ENCODE results near the gene RAB4B.
"Not testable (repeated sequence)": the region's sequence is repeated elsewhere in the genome, so short reads cannot be mapped to it uniquely, and the experiment has no call there.

The RAB4B gene

GRCh38 chr19:40808021-40808325, 29.9 kb downstream of the RAB4B start:
- peak overlapping the region; percentile 88 for H3K27ac ChIP-seq
- DNase-seq (ENCODE audit: low spot score) = no peak
- CTCF ChIA-PET = interaction anchor here (0.6 kb wide), 1 partner anchor 155 kb away, joined by 3 read pairs; no protein-coding TSS in a partner anchor
- no peak for TF ChIP-seq CTCF (conservative IDR thresholded peaks at IDR 0.05; ENCODE audit: low read depth)
- POLR2A ChIA-PET (ENCODE audit: low non-redundant PET) = no interaction called here

- H3K27ac ChIP-seq = peak overlapping the region; percentile 88
- no peak for TF ChIP-seq CTCF (conservative IDR thresholded peaks at IDR 0.05; ENCODE audit: low read depth)
- no peak for DNase-seq (ENCODE audit: low spot score)
- POLR2A ChIA-PET (ENCODE audit: low non-redundant PET) = interaction anchor here (0.6 kb wide), 1 partner anchor 88 kb away, joined by 3 read pairs; no protein-coding TSS in a partner anchor
- CTCF ChIA-PET = no interaction called here
These were observed 30.4 kb downstream of the RAB4B start for GRCh38 chr19:40808497-40808896.

- peak overlapping the region; percentile 88 for H3K27ac ChIP-seq
- no peak for TF ChIP-seq CTCF (conservative IDR thresholded peaks at IDR 0.05; ENCODE audit: low read depth)
- CTCF ChIA-PET = no interaction called here
- no peak for DNase-seq (ENCODE audit: low spot score)
- POLR2A ChIA-PET (ENCODE audit: low non-redundant PET) = interaction anchor here (0.6 kb wide), 1 partner anchor 89 kb away, joined by 3 read pairs; no protein-coding TSS in a partner anchor
These were observed 31.5 kb downstream of the RAB4B start for GRCh38 chr19:40809358-40810086.

GRCh38 chr19:40810160-40810559, 32.1 kb downstream of the RAB4B start:
- no peak for TF ChIP-seq CTCF (conservative IDR thresholded peaks at IDR 0.05; ENCODE audit: low read depth)
- peak overlapping the region; percentile 88 for H3K27ac ChIP-seq

GRCh38 chr19:40810649-40811408, 32.8 kb downstream of the RAB4B start:
- POLR2A ChIA-PET (ENCODE audit: low non-redundant PET); CTCF ChIA-PET: not testable (repeated sequence)
- H3K27ac ChIP-seq = peak overlapping the region; percentile 88
- peak; percentile 34 for DNase-seq (ENCODE audit: low spot score)

More at GRCh38 chr19:40810160-40810559, 32.1 kb downstream of the RAB4B start:
- ChIA-PET POLR2A (ENCODE audit: low non-redundant PET) (no interaction called here), CTCF (no interaction called here)
- no peak for DNase-seq (ENCODE audit: low spot score)

GRCh38 chr19:40811478-40812341, 33.7 kb downstream of the RAB4B start:
- CTCF ChIA-PET = no interaction called here
- DNase-seq (ENCODE audit: low spot score) = no peak
- no peak for TF ChIP-seq CTCF (conservative IDR thresholded peaks at IDR 0.05; ENCODE audit: low read depth)
- H3K27ac ChIP-seq = peak overlapping the region; percentile 88
- POLR2A ChIA-PET (ENCODE audit: low non-redundant PET) = no interaction called here

GRCh38 chr19:40812571-40812970, 34.5 kb downstream of the RAB4B start:
- POLR2A ChIA-PET (ENCODE audit: low non-redundant PET); DNase-seq (ENCODE audit: low spot score); CTCF ChIA-PET: not testable (repeated sequence)
- H3K27ac ChIP-seq = peak overlapping the region; percentile 88

Data from RWPE1 (cell line).